Loucy (cell line): Measurements from ENCODE around the gene FHIT.

ENCODE experiments used
- EZH2phosphoT487 ChIP-seq: fragments of 200-600 bp; IDR thresholded peaks from 2 replicates; pipeline ENCODE4 v1.6.1; 2018; ENCODE audit warnings: antibody characterized with exemption, mild to moderate bottlenecking, moderate library complexity, borderline replicate concordance
- TF ChIP-seq, protein P1 (sequence below): fragments of 200-600 bp; sonication (generic); conservative IDR thresholded peaks from 2 replicates; pipeline ENCODE4 v1.5.1; 2014; ENCODE audit warnings: mild to moderate bottlenecking, antibody characterized with exemption, low read length

DNA sequence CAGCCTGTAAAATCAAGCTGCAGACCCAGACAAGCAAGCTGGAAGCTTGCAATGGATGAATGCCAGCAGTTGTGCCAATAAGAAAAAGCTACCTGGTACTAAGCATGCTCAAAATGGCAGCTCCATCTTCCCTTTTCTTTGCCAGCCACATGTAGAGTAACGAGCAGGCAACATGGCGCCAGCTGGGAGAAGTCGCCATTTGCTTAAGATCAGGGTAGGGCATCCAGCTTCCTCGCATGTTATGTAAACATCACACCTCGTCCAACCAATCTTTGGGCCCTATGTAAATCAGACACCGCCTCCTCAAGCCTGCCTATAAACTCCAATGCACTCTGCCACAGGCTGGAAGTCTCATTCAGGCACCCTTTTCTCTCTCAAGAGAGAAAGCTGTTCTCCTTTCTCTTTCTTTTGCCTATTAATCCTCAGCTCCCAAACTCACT, 973.9 kb downstream of the FHIT start:
- TF ChIP-seq, protein P1, sequence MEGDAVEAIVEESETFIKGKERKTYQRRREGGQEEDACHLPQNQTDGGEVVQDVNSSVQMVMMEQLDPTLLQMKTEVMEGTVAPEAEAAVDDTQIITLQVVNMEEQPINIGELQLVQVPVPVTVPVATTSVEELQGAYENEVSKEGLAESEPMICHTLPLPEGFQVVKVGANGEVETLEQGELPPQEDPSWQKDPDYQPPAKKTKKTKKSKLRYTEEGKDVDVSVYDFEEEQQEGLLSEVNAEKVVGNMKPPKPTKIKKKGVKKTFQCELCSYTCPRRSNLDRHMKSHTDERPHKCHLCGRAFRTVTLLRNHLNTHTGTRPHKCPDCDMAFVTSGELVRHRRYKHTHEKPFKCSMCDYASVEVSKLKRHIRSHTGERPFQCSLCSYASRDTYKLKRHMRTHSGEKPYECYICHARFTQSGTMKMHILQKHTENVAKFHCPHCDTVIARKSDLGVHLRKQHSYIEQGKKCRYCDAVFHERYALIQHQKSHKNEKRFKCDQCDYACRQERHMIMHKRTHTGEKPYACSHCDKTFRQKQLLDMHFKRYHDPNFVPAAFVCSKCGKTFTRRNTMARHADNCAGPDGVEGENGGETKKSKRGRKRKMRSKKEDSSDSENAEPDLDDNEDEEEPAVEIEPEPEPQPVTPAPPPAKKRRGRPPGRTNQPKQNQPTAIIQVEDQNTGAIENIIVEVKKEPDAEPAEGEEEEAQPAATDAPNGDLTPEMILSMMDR = no peak
- no peak for TF ChIP-seq EZH2phosphoT487
